ENCODE data around the gene TAS2R1.
"Not testable (repeated sequence)": the region's sequence is repeated elsewhere in the genome, so short reads cannot be mapped to it uniquely, and the experiment has no call there.

The TAS2R1 gene

DNA sequence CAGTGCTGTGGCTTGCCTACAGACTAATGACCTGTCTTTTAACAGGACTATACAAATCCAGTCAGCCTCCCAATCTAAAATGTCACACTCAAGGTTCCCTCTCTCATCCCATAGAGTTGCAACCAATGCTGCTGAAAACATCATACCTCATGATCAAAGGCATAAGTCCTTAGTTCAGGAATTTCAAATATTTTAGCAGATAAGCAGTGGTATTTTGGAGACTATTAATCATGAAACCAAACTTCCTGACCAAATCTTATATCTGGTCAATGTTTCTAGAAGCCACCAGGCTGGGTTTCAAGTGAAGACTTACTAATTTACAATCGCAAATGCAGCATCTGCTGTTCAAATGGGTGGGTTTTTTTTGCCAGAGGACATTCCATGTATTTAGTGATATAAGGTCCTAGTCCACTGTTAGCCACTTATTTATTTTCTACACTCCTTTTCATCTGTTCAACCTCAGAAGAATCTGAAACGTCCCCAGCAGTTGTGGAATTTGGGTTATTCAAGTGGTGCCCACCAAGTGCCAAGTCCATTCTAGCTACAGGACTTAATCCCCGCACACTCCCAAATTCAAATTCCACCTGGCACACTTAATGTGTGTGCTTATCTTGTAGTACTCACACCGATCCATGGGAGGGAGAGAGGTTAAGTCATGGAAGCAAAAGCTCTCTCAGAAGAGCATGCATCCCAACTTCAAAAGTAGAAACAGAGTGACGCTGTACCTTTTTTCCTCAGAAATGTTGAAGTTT is 5.8 kb downstream of the TAS2R1 start:
- intact Hi-C loops (cut with DNase I), result no loop called here

DNA sequence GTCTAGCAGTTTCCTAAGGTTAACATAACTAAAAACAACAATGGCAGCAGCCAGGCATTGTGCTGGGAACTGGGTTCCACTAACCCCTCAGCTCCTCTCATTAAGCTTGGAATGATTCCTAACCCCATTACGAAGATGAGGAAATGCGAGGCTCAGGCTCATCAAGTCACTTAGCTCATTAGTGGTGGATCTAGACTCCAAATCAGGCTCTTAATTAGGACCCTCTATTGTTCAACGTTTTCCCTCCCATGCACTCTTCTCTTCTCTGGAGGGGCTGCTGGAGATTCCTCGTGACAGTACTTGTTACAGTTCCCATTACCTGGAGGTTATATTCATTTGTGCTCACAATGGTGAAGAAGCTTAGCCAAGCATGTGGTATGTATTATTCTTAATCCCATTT is 6.5 kb downstream of the TAS2R1 start:
- DNase-seq, result no peak
- intact Hi-C loops (cut with DNase I), result no loop called here

More for the DNA sequence above, 5.8 kb downstream of the TAS2R1 start:
- no peak for DNase-seq

DNA sequence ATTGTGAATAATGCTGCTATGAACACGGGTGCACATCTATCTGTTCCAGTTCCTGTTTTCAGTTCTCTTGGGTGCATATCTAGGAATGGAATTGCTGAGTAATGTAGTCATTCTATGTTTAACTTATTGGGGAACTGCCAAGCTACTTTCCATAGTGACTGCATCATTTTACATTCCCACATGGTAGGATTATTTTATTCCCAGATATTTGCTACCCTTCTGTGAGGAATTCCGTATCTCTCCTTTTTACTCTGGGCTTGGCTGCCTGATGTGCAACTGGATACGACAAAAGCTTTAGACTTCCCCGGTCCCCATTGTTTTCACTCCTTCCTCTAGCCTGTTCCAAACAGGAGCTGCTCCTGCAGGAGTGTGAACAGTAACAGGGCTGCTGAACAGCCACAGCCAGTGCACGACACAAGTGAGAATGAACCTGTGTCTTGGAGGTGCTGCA is 7.2 kb downstream of the TAS2R1 start:
- DNase-seq, result no peak
- intact Hi-C loops (cut with DNase I), result no loop called here

DNA sequence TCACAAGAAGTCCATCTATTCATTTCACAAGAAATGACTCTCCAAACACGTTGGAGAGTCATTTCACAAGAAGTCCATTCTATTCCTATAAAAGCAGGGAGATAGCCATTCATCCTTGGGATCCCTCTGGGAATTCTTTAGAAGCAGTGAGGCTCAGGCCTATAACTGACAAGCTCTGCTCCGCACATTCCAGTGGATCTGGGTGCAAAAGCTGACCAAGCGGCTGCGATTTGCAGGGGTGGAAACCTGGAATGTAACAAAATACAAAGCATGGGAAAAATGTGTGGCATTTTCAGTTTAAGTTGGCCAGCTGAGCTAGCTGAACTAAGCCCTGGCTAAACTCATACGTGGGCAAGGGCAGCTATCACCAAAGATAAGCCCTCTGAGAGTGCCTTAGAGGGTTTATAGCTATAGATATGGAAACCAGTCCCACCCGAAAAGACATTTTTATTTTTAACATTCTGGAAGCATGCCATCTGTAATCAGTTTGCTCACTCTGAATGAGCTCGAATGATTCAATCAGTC is 8.7 kb downstream of the TAS2R1 start:
- no peak for DNase-seq
- intact Hi-C loops (cut with DNase I), result no loop called here

DNA sequence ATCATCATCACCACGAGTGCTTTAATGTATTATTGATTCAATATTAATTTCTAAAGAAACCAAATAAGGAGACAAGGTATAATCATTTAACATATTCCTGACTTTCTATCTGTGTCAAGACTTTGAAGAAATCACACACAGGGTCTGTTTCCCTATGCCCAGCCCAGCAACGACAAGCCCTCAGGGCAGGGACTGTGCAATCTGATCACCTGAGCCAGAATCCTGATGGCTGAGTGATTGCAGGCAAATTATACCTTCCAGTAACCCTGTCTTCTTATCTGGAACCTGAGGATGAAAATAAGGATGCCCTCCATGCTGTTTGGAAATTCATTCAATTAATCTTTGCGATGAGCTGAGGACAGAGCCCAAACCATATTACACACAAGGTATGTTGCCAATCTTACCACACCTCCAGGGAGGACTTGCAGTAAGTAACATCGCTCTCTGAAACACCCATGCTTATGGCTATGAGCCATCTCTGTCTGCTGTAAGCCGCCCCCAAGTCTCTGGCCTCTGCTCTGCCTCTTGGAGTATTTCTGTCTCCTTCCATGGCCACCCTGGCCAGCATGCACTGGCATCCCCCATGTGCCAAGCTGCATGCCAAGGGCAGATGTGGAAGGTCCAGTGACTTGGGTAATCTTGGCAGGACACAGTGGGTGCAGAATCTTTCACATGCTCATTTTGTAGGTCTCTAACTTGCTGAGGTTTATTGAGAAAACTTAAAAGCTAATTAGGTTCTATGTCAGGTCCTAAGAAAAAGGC is 10.6 kb downstream of the TAS2R1 start:
- intact Hi-C loops (cut with DNase I), result no loop called here
- no peak for DNase-seq

DNA sequence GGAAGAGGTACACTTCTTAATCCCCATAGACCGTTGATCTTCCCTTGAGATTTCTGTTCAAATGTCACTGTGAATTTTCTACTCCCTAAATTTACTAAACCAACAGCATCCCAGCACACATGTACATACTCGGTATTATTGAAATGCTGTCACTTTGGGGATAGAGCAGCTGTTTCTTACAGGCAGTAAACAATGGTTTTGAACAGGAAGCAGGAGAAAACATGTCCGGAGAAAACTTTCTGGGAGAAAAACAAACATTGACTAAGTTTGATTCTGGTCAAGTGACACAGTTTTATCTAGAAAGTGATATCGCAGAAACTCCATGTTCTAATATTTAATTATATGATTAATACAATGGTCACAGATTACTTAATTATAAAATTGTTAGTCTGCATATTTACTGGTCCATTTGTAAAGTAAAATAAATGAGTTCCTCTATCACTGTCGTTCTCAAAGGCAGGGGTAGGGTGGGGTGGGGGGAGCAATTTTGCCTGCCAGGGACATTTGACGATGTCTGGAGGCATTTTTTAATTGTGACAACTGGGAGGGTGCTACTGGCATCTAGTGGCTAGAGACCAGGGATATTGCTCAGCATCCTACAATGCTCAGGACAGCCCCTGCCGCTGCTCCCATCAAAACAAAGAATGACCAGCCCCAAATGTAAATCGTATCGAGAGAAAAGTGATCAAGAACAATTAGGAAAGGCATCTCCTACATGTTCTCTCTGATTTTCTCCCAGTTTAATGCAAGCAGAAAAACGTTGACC is 12.2 kb downstream of the TAS2R1 start:
- intact Hi-C loops (cut with DNase I), result no loop called here
- DNase-seq, result peak in 1 of 42 donors; percentile 16

DNA sequence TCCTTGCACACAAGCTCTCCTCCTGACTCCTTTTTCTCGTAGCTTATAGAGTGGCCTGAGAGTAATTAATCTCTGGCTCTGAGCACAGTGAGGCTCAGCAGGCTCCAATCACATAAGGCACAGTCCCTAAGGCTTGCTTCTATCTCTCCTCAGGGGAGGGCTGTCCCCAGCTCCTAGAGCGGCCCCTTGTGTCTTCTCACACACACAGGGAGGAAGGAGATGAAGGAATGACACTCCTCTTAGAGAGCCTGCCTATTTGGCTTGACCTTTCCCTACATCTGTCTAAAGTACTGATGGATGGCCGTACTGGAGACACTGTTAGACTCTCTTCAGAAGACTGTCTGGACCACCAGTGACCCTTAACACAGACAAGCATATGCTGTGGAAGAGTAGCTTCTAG is 12.9 kb downstream of the TAS2R1 start:
- intact Hi-C loops (cut with DNase I), result no loop called here
- no peak for DNase-seq

DNA sequence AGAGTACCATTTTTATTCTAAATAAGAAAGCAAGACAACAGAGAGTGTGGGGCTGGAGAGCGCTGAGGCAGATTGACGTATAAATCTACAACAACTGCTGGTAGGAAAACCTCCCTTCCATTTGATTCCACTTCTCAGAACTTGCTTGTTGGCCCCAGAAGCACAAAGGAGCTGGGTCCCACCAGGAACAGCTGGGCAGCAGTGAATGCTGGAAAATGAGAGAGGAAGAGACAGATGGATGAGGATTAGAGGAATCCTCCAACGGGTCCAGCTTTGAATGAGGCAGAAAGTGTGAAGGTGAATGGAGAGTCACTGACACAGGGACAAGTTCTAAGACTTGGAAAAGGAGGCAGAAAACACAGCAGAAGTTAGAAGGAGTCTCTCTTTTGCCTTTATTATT is 14.8 kb downstream of the TAS2R1 start:
- intact Hi-C loops (cut with DNase I), result no loop called here
- DNase-seq, result no peak

DNA sequence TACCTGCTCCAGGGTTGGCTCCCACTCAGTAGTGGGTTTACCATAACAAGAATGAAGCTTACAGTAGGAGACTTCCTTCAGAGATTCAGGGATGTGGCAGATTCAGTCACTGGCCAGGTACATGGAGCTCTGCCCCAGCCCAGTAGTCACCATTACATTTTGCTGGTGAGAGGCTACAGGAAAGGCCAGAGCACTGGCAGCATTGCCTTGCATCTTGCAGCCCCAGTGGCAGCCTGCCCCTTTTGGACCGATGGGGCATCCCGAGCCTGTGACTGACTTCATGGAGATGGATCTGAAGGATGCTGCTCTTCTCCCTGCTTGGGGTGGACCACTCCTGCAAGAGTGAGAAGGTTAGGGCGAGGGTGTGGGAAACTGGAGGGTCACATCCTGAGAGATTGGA is 16.8 kb downstream of the TAS2R1 start:
- no peak for DNase-seq
- intact Hi-C loops (cut with DNase I), result no loop called here

DNA sequence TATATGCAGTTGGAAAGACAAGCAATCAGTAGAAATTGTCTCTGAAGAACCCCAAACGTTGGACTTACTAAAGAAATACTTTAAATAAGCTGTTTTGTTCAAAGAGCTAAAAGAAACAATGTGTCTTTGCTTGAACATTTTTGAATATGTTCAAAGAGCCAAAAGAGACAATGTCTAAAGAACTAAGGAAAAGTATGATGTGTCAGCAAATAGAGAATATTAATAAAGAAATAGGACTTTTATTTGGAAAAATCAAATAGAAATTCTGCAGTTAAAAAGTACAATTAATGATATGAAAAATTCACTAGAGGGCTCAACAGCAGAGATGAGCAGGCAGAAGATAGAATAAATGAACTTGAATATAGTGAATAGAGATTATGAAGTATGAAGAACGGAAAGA is 19.2 kb downstream of the TAS2R1 start:
- no peak for DNase-seq
- intact Hi-C loops (cut with DNase I), result no loop called here

DNA sequence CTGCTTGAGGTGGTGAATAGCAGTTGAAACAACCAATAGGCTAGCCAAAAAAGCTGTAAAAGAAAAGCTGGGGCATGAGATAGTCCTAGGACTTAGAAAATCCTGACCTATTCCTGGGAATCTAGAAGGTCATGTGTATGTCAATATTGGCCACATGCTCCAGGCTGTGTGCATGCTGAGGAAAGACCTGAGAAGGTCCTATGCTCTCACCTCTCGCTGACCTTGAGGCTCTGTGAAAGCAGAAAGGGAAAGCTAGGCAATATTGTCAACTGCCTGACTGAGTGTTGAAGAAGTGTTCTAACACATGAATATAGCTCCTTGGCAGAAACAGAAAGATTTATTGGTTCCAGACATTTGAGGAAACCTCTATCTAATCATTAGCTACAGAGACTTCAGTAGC is 19.8 kb downstream of the TAS2R1 start:
- DNase-seq, result no peak
- intact Hi-C loops (cut with DNase I), result no loop called here

DNA sequence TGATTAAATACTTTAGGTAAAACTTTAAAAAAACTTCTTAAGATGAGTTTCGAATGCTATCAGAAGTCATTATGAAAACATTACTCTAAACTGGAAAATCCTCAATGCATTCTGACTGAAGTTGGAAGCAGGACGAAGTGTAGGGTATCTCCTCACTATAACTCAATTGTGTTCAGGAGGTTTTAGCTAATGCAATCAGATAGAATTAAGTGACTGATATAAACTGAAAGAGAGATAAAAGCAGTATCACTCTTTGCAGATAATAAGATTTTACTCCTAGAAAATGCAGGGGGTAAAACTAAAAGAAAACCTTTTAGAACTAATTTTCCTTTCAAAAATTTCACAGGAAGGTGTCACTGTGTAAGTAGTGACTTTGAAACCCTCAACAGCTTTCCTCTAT is 22.1 kb downstream of the TAS2R1 start:
- intact Hi-C loops (cut with DNase I), result no loop called here
- no peak for DNase-seq

DNA sequence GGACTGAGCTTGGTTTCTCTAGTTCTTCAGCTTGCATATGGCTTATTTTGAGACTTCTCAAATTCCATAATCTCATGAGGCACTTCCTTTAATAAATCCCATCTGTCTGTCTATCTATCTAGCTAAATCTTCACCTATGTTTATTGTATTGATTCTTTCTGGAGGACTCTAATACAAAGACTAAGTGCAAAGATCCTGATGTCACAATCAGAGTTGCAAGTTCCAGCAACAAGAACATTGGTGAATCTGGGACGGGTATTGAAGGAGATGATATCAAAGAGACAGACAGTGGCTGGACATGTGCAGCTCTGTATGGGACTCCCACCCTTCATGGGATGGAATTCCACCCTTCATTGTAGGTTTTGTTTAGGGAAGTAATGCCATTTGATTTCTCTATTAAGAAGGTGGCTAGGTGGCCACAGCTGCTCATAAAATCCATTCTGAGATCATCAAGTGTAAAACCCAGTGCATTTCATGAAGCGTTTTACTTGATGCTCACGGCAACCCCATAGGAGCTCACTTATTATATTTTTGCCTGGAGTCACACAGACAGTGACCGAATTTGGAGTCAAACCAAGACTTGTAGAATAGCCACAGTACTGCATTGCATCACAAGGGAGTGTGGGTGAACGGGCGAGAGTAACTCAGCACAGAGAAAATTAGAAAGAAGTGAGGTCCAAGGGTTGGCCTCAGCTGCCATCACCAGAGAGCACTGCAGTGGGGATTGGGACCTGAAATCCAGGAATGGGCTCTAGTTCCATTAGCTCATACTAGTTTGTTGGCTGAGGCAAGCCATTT is 24.9 kb downstream of the TAS2R1 start:
- intact Hi-C loops (cut with DNase I), result no loop called here
- no peak for DNase-seq

DNA sequence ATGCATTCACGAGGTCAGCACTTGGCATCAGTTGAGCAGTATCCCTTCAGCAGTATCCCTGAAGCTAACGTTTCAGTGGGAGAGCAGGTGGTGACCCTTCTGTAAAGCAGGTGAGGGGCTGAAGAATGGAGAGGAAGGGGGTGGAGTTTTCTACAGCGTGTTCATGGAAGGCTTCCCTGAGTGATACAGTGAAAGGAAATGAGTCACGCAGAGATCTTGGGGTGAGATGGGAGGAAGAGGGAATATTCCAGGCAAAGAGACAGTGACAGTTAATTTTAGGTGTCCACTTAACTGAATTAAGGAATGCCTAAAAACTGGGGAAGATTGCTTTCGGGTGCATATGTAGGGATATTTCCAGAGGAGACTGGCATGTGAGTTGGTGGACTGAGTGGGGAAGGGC is 25.7 kb downstream of the TAS2R1 start:
- intact Hi-C loops (cut with DNase I), result no loop called here
- DNase-seq, result no peak

DNA sequence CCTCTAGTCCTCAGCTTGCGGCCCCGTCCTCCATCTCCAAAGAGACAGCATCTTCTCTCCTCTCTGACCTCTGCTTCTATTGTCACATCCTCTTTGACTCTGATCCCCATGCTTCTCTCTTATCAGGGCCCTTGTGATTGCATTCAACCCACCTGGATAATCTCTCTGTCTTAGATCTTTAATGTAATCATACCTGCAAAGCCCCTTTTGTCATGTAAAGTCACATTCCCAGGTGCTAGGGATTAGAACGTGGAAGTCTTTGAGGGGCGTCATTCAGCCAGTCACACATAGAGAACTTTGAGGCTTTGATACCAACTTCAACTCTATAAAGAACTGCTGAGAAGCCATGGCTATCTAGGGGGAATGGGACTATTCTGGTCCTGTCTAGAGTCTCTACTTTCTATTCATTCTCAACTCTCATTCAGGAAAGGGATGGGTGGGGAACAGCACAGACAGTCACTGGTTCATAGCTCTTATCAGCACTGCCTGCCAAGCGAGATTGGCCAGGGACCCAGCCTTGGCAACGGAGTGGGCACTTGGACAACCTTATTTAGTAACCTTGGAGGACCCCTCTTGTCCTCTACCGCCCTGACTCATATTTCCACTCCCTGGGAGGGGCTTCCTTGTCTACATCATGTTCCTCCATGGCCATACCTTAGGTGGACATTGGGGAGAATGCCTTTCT is 29.0 kb downstream of the TAS2R1 start:
- DNase-seq, result no peak
- intact Hi-C loops (cut with DNase I), result no loop called here

DNA sequence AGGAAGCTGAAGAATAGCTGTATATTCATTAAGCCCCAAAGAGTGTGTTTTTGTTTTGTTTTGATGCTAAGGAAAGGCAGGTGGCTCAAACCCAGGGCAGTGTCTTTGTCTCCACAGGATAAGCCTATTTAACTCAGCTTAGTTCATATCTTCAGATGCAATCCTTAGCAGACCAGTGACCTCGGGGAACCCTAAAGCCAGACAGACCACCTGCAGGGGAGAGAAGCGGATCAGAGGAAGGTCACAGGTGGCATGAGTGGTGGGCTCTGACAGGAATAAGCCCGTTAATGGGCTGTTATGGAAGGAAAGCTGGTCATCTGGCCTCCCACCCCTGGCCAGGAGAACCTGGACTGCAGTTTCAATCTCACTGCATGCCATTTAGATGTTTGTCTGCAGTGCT is 30.8 kb downstream of the TAS2R1 start:
- no peak for DNase-seq
- intact Hi-C loops (cut with DNase I), result no loop called here

DNA sequence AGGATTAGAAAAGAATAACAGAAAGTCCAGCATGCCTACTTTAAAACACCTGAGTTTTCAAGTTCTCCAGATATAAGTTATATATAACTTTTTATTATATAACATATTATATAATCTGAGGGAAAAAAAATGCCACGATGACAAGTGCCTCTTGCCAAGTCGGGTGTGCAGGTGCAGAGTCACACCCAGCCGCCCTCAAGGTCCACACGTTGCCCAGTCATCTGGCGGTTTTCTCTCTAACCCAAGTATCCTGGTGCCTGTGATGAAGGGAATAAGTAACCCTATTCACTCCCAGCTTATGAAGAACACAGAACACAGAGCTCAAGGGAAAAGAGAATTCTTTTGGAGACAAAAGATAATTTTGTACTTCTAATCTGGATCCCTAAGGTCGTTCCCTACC is 31.8 kb downstream of the TAS2R1 start:
- intact Hi-C loops (cut with DNase I); DNase-seq: not testable (repeated sequence)

DNA sequence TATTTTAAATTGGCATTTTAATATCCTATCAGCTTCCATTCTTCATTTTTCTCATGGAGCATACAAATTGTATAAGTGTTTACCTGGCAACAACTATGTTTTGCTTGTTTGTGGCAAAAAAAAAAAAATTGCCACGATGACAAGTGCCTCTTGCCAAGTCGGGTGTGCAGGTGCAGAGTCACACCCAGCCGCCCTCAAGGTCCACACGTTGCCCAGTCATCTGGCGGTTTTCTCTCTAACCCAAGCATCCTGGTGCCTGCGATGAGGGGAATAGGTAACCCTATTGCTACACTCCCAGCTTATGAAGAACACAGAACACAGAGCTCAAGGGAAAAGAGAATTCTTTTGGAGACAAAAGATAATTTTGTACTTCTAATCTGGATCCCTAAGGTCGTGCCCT is 32.8 kb downstream of the TAS2R1 start:
- intact Hi-C loops (cut with DNase I); DNase-seq: not testable (repeated sequence)

All from head of caudate nucleus (tissue), 42 donors.